ENCODE data around the gene CAND1. TPM values are rescaled to one million over a fixed set of nuclear protein-coding genes. Genes with fewer than 3 reads are reported as not detected.

The CAND1 gene
- total and polyA plus RNA-seq, 12 donors: 13.3 to 165 (median 84.4) TPM

DNA sequence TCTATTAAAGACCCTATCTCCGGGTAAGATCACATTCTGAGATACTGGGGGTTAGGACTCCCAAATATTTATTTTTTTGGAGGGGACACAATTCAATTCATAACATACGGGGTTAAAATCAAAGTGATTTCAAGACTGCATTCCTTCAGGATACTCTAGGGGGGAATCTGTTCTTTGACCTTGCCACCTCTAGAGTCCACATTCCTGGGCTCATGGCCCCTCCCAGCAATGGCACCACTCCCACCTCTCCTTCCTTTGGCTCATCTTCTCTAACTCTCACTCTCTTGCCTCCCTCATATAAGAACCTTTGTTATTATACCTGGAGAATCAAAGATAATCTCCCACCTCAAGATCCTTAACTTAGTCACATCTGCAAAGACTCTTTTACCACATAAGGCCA is 79.5 kb downstream of the CAND1 start:
- whole genome bisulfite sequencing, 4 donors: 76 to 91% (median 82%) methylated on average over 2 of the region's 2 CpGs
- DNase-seq: no peak

DNA sequence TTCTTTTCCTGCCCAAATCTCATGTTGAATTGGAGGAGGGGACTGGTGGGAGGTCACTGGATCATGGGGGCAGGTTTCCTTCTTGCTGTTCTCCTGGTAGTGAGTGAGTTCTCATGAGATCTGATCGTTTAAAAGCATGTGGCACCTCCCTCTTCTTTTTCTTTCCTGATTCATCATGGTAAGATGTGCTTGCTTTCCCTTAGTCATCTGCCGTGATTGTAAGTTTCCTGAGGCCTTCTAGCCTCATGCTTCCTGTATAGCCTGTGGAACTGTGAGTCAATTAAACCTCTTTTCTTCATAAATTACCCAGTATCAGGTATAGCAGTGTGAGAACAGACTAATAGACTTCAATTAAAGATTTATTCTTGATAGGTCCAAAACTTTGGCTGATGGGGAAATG is 83.5 kb downstream of the CAND1 start:
- H3K4me1 ChIP-seq (replicated peaks in 1 of 2): peaks cover 11 to 27% of the 10 kb centered on the region in 2 donors
- intact Hi-C loops (cut with DNase I): no loop called here
- no peaks in the 10 kb centered on the region for H3K27me3 ChIP-seq
- no peak overlapping the region for H3K4me3 ChIP-seq
- no peak for DNase-seq
- H3K9me3 ChIP-seq (replicated peaks in 1 of 3): no peaks in the 10 kb centered on the region
- 53 to 70% (median 60%) methylated on average over 2 of the region's 2 CpGs for WGBS, 4 donors
- TF ChIP-seq, protein P1, sequence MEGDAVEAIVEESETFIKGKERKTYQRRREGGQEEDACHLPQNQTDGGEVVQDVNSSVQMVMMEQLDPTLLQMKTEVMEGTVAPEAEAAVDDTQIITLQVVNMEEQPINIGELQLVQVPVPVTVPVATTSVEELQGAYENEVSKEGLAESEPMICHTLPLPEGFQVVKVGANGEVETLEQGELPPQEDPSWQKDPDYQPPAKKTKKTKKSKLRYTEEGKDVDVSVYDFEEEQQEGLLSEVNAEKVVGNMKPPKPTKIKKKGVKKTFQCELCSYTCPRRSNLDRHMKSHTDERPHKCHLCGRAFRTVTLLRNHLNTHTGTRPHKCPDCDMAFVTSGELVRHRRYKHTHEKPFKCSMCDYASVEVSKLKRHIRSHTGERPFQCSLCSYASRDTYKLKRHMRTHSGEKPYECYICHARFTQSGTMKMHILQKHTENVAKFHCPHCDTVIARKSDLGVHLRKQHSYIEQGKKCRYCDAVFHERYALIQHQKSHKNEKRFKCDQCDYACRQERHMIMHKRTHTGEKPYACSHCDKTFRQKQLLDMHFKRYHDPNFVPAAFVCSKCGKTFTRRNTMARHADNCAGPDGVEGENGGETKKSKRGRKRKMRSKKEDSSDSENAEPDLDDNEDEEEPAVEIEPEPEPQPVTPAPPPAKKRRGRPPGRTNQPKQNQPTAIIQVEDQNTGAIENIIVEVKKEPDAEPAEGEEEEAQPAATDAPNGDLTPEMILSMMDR (IDR thresholded peaks at IDR 0.05): no peak
- no peak for TF ChIP-seq POLR2A (IDR thresholded peaks at IDR 0.05)
- no peaks in the 10 kb centered on the region for H3K36me3 ChIP-seq (replicated peaks in 1 of 2)
- no peak overlapping the region for H3K27ac ChIP-seq

More for the DNA sequence above, 79.5 kb downstream of the CAND1 start:
- Histone ChIP-seq H3K27ac (no peak overlapping the region), H3K27me3 (no peaks in the 10 kb centered on the region), H3K9me3 (replicated peaks in 1 of 3) (no peaks in the 10 kb centered on the region), H3K36me3 (replicated peaks in 1 of 2) (no peaks in the 10 kb centered on the region), H3K4me1 (replicated peaks in 1 of 2) (no peaks in the 10 kb centered on the region), H3K4me3 (no peak overlapping the region)
- TF ChIP-seq, protein P1 (IDR thresholded peaks at IDR 0.05): no peak
- TF ChIP-seq POLR2A (IDR thresholded peaks at IDR 0.05): no peak
- intact Hi-C loops (cut with DNase I): no loop called here

DNA sequence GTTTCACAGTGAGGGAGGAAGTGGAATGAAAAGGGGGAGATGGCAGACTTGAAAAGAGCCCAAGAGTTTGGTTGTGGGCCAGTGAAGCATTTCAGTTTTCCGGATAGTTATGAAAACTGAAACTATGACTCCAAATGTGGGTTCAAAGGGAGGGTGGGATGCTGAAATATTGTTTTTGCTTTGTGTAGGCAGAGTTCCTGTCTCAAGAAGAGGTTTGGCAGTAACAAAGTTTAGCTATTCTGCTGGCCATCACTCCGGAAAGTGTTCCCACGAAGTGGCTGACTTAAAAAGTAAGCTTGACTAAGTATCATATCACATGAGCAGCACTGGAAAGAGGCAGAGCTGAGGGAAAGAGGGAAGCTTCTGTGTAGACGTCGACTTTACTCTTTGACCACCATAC is 85.2 kb downstream of the CAND1 start:
- no peaks in the 10 kb centered on the region for H3K27me3 ChIP-seq
- peaks cover 13 to 29% of the 10 kb centered on the region in 2 donors for H3K4me1 ChIP-seq (replicated peaks in 1 of 2)
- DNase-seq: no peak
- H3K9me3 ChIP-seq (replicated peaks in 1 of 3): no peaks in the 10 kb centered on the region
- H3K36me3 ChIP-seq (replicated peaks in 1 of 2): no peaks in the 10 kb centered on the region
- intact Hi-C loops (cut with DNase I): no loop called here
- 49 to 63% (median 58%) methylated on average over 5 of the region's 5 CpGs for WGBS, 4 donors
- no peak overlapping the region for H3K4me3 ChIP-seq
- no peak for TF ChIP-seq POLR2A (IDR thresholded peaks at IDR 0.05)
- TF ChIP-seq, protein P1 (IDR thresholded peaks at IDR 0.05): no peak
- H3K27ac ChIP-seq: no peak overlapping the region

DNA sequence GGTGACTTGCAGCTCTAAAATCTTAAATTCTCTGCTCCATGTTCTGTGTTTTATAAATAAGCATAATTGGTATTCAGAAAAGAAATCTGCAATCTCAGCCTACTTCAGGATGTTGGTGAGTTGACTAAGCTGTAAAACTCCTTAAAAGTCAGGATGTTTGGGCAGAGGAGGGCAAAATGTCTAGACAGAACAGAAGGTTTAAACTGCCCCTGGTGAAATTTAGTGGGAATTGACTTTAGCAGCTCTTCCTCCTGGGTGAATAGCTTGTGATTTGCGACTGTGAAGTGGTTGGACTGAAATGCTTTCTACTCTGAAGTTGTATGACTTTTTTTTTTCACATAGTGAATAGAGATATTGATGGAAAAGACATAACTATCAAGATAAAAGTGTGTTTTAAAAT is 85.8 kb downstream of the CAND1 start:
- intact Hi-C loops (cut with DNase I): loop anchor here in 1 of 2 donors (5.0 kb wide), 2 partner anchors 62 to 587 kb away; no protein-coding TSS in a partner anchor
- no peak overlapping the region for H3K4me3 ChIP-seq
- TF ChIP-seq POLR2A (IDR thresholded peaks at IDR 0.05): no peak
- TF ChIP-seq, protein P1 (IDR thresholded peaks at IDR 0.05): no peak
- no peaks in the 10 kb centered on the region for H3K36me3 ChIP-seq (replicated peaks in 1 of 2)
- DNase-seq: no peak
- H3K27me3 ChIP-seq: no peaks in the 10 kb centered on the region
- peak overlapping the region in 1 of 5 donors; percentile 31 for H3K27ac ChIP-seq
- WGBS, 4 donors: 52 to 80% (median 64%) methylated on average over 1 of the region's 1 CpG
- H3K9me3 ChIP-seq (replicated peaks in 1 of 3): no peaks in the 10 kb centered on the region
- peaks cover 13 to 29% of the 10 kb centered on the region in 2 donors for H3K4me1 ChIP-seq (replicated peaks in 1 of 2)
